Left lung (tissue), 10 donors: Measurements from ENCODE around the gene GPR42. TPM values are rescaled to one million over a fixed set of nuclear protein-coding genes. Genes with fewer than 3 reads are reported as not detected.

ENCODE experiments used
- ATAC-seq: fragments of 200-7000 bp; cut with Tn5 transposase; one replicate; pipeline ENCODE4 v1.9.1; 2020; ENCODE audit warnings: moderate library complexity
- DNase-seq, 4 donors: peaks; one replicate each; pipeline ENCODE4 v3.0.0-alpha.2; 2013 to 2020
- H3K27ac ChIP-seq, 2 donors: fragments of 200-600 bp; sonication (generic) in 1 of 2; one replicate each; pipeline versions ENCODE4 v1.5.0 to v1.8.0; 2020 to 2021
- H3K27me3 ChIP-seq, 2 donors: fragments of 200-600 bp; sonication (generic) in 1 of 2; one replicate each; pipeline versions ENCODE4 v1.5.0 to v1.8.0; 2020 to 2021
- H3K36me3 ChIP-seq, 2 donors: fragments of 200-600 bp; sonication (generic) in 1 of 2; one replicate each; pipeline versions ENCODE4 v1.5.0 to v1.8.0; 2020 to 2021
- H3K4me1 ChIP-seq, 2 donors: fragments of 200-600 bp; one replicate each; pipeline ENCODE4 v1.8.0; 2021
- H3K4me3 ChIP-seq, 2 donors: fragments of 200-600 bp; sonication (generic) in 1 of 2; one replicate each; pipeline versions ENCODE4 v1.5.0 to v1.8.0; 2020 to 2021; ENCODE audit warnings: mild to moderate bottlenecking in 1 of 2
- H3K9me3 ChIP-seq, 2 donors: fragments of 200-600 bp; sonication (generic) in 1 of 2; one replicate each; pipeline versions ENCODE4 v1.5.0 to v1.8.0; 2020 to 2021
- CTCF ChIP-seq, 2 donors: fragments of 200-600 bp; sonication (generic) in 1 of 2; IDR thresholded peaks; one replicate each; pipeline versions ENCODE4 v1.5.0 to v1.8.0; 2021; ENCODE audit warnings: antibody characterized with exemption in 2 of 2
- intact Hi-C, 2 donors: fragments of 100-400 bp; cut with DNase I; formaldehyde crosslinking; loops; one replicate each; pipeline versions ENCODE4 v1.11.2 to v1.14.2; 2022
- polyA plus RNA-seq, 6 donors: library from polyadenylated mRNA; unstranded; fragments of 120-200 nt; gene quantifications; one replicate each; pipeline ENCODE4 v1.2.1, GENCODE V29; 2013; ENCODE audit not compliant: insufficient read length in 6 of 6
- total RNA-seq, 2 donors: library from RNA; stranded (reverse); fragmentation: NEBNext Ultra II Directional; extraction: Animal tissue kit (Norgen Biotek cat#: 25700); gene quantifications; one replicate each; pipeline ENCODE4 v1.2.1, GENCODE V29; 2021
- donor health status: DM: no; HTN: yes; CAD: no.
- donor health status: DM: no; HTN: no; CAD: no.

The GPR42 gene
- total and polyA plus RNA-seq, 8 donors: 0.11 to 0.24 (median 0.14) TPM; not detected in 5

GRCh38 chr19:35403116-35403760 is 32.4 kb downstream of the GPR42 start:
- DNase-seq: no peak
- intact Hi-C loops: no loop called here
- TF ChIP-seq CTCF (IDR thresholded peaks at IDR 0.05): no peak
- ATAC-seq: no peak
- Histone ChIP-seq H3K4me1 (no peaks in the 10 kb centered on the region), H3K27me3 (peaks cover 0 to 14% of the 10 kb centered on the region in 2 donors), H3K9me3 (no peaks in the 10 kb centered on the region), H3K27ac (no peak overlapping the region), H3K36me3 (no peaks in the 10 kb centered on the region), H3K4me3 (no peak overlapping the region)

- H3K36me3 ChIP-seq: no peaks in the 10 kb centered on the region
- H3K4me3 ChIP-seq: no peak overlapping the region
- no peak for TF ChIP-seq CTCF (IDR thresholded peaks at IDR 0.05)
- peaks cover 0 to 8% of the 10 kb centered on the region in 2 donors for H3K27me3 ChIP-seq
- H3K9me3 ChIP-seq: no peaks in the 10 kb centered on the region
- no peak for DNase-seq
- ATAC-seq: peak; percentile 49
- intact Hi-C loops: no loop called here
- H3K27ac ChIP-seq: no peak overlapping the region
- no peaks in the 10 kb centered on the region for H3K4me1 ChIP-seq
These were observed 34.2 kb downstream of the GPR42 start for GRCh38 chr19:35404879-35405622.

- no peaks in the 10 kb centered on the region for H3K9me3 ChIP-seq
- DNase-seq (no peak), ATAC-seq (no peak)
- no peak for TF ChIP-seq CTCF (IDR thresholded peaks at IDR 0.05)
- no peaks in the 10 kb centered on the region for H3K36me3 ChIP-seq
- H3K27ac ChIP-seq: no peak overlapping the region
- intact Hi-C loops: no loop called here
- H3K27me3 ChIP-seq: peaks cover 0 to 15% of the 10 kb centered on the region in 2 donors
- H3K4me3 ChIP-seq: no peak overlapping the region
- H3K4me1 ChIP-seq: no peaks in the 10 kb centered on the region
These were observed 36.8 kb downstream of the GPR42 start for GRCh38 chr19:35407619-35408018.

- no peaks in the 10 kb centered on the region for H3K4me1 ChIP-seq
- H3K9me3 ChIP-seq: no peaks in the 10 kb centered on the region
- H3K36me3 ChIP-seq: no peaks in the 10 kb centered on the region
- ATAC-seq (no peak), DNase-seq (no peak)
- H3K27me3 ChIP-seq: peaks cover 0 to 21% of the 10 kb centered on the region in 2 donors
- no peak overlapping the region for H3K4me3 ChIP-seq
- H3K27ac ChIP-seq: no peak overlapping the region
- intact Hi-C loops: no loop called here
- TF ChIP-seq CTCF (IDR thresholded peaks at IDR 0.05): no peak
These were observed 37.7 kb downstream of the GPR42 start for GRCh38 chr19:35408284-35409171.

- DNase-seq (no peak), ATAC-seq (no peak)
- Histone ChIP-seq H3K27ac (no peak overlapping the region), H3K4me3 (no peak overlapping the region), H3K9me3 (no peaks in the 10 kb centered on the region), H3K36me3 (no peaks in the 10 kb centered on the region), H3K27me3 (peaks cover 0 to 28% of the 10 kb centered on the region in 2 donors), H3K4me1 (no peaks in the 10 kb centered on the region)
- intact Hi-C loops: no loop called here
- TF ChIP-seq CTCF (IDR thresholded peaks at IDR 0.05): no peak
These were observed 38.3 kb downstream of the GPR42 start for GRCh38 chr19:35409191-35409590.
